SHP77 treated with DMSO at 0.1 percent for 48 hours (cell line): ENCODE data around the gene SIPA1L3.

ENCODE experiments used
- DNase-seq: peaks from one replicate; lab custom pipeline; 2025; lab: John Stamatoyannopoulos, UW

SIPA1L3 gene

DNA sequence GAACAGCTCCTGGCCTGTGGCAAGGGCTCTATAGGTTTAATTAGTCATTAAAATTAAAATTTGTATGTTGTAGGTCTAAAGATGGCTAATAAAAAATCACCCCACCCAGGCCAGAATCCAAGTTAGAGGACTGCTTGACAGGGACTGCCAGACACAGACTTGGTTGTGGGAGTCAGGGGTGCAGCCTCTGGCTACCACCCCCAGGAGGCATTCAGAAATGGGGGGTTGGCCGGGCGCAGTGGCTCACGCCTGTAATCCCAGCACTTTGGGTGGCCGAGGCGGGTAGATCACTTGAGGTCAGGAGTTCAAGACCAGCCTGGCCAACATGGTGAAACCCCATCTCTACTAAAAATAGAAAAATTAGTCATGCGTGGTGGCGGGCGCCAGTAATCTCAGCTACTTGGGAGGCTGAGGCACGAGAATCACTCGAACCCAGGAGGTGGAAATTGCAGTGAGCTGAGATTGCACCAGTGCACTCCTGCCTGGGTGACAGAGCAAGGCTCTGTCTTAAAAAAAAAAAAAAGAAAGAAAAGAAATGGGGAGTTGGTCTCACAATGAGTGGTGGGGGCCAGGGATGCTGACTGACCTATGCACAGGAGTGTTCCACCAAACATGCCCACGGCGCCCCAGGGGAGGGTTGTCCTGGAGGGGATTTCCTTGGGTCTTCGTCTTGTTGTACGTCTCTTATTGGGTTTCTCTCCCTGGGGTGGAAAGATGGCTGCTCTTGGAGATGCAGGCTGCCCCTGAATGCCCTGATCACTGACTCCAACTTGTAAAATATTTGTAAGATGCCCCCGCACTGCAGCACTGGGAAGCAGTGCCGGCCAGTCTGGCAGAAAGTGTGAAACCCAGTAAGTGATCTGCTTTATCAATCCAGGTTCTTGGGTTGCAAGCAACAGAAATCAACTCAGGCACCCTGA lies 68.8 kb downstream of the SIPA1L3 start:
- DNase-seq, result no peak

- no peak for DNase-seq
These were observed 70.4 kb downstream of the SIPA1L3 start for GRCh38 chr19:37977391-37977790.

DNA sequence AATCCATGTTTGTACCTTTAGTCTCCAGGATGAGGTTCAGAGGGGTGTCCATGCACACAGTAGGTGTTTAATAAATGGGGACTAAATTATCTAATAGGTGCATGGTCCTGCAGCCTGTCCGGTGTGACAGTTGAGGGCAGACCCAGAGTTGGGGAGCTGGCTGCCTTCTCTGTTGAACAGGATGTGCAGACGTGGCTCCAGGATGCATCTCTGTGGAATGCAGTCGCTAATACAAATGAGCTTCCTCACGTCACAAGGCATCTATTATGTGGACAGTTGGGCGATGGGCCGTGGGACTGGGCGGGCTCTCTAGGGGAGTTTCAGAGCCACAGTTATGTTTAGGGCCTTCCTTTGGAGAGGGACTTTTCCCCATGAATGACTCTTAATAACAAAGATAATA lies 71.0 kb downstream of the SIPA1L3 start:
- DNase-seq, result no peak

GRCh38 chr19:37979547-37980082 lies 72.6 kb downstream of the SIPA1L3 start:
- peak; percentile 25 for DNase-seq

GRCh38 chr19:37980419-37981170 lies 73.6 kb downstream of the SIPA1L3 start:
- no peak for DNase-seq

- DNase-seq, result no peak
These were observed 74.9 kb downstream of the SIPA1L3 start for GRCh38 chr19:37981785-37982475.

GRCh38 chr19:37982655-37983054 lies 75.6 kb downstream of the SIPA1L3 start:
- DNase-seq, result no peak

DNA sequence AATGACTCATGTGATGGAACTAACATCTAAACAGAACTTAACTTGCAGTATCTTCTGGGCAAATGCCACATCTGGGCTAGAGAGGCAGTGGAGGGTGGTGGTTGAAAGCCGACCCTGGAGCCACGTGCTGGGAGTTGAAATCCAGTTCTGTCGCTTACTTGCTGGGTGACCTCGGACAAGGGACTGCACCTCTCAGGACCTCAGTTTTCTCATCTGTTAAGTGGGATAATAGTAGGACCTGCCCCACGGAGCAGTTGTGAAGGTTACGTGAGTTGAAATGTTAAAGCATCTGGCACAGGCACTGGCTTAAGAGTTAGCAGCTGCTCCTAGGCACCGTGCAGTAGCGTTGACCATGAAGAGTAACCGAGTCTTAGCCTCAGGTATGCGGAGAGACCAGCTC lies 76.1 kb downstream of the SIPA1L3 start:
- no peak for DNase-seq

GRCh38 chr19:37983916-37984315 lies 76.9 kb downstream of the SIPA1L3 start:
- no peak for DNase-seq

GRCh38 chr19:37986048-37986750 lies 79.2 kb downstream of the SIPA1L3 start:
- DNase-seq, result no peak

DNA sequence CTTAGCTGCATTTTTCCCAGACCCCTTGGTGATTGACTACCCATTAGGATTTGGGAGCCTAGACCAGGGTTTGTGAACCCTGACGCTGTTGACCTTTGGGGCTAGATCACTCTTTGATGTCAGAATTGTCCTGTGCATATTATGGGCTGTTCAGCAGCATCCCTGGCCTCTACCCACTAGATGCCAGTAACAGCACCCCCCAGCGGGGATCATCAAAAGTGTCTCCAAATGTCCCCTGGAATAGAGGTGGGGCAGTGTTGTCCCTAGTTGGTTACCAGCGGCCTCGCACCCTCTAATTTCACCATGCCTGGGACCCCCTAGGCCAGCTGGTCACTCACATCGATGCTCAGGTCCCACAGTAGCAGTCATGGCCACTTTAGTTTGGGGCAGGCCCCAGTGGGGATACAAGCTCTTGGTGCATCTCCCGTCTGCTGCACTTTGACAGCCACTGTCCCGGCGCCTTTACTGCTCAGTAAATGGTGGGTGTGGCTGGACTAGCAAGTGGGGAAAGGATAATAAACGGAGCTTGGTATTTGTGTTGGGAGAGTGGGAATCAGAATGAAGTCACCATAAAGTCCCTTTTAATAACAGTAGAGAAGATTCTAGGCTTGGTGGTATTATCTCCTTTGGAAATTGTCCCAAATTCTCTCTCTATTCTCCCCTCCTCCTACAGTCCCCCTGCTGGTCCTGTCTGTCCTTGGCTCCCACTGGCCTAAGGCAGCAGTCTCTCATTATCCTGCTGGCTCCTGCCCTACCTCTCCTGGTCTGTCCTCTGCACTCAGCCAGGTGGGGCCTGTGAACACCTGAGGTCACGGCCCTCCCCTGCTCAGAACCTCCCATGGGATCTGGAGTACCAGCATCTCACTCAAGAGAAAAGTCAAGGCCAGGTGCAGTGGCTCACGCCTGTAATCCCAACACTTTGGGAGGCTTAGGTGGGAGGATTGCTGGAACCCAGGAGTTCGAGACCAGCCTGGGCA lies 80.6 kb downstream of the SIPA1L3 start:
- no peak for DNase-seq

- no peak for DNase-seq
These were observed 82.0 kb downstream of the SIPA1L3 start for GRCh38 chr19:37988758-37989635.

- no peak for DNase-seq
These were observed 82.8 kb downstream of the SIPA1L3 start for GRCh38 chr19:37989855-37990254.

DNA sequence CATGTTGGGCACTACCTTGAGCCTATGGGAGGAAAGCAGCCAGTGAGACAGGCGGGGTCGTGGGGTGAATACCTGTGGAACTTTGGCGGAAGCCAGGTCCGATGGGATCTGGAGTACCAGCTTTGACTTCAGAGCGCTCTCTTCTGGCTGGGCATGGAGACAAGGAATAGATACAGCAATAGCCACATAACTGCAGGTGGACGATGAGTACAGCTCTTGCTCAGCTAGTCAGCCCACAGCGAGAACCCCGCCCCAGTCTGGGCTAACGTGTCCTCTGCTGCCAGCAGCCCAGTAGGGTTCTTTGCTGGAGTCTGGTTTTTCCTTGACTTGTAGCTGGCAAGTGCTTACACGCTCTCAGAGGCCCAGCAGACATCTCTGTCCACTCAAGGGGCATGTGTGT lies 83.4 kb downstream of the SIPA1L3 start:
- no peak for DNase-seq

GRCh38 chr19:37991176-37991835 lies 84.3 kb downstream of the SIPA1L3 start:
- DNase-seq, result no peak

- no peak for DNase-seq
These were observed 84.8 kb downstream of the SIPA1L3 start for GRCh38 chr19:37991841-37992248.

GRCh38 chr19:37992761-37993160 lies 85.8 kb downstream of the SIPA1L3 start:
- no peak for DNase-seq

DNA sequence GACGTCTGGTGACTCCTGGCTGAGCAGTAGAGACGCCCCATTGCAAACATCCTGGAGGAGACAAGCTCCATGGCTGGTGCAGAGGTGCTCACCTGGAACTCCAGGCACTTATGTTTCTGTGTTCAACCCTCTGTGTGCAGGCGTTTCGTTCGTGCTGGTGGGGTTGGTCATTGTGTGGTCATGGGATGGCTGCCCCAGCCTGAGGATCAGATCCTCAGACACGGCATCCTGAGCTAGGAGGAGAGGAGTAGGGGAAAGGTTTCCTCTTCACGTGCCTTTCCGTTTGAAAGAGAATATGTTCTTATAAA lies 87.8 kb downstream of the SIPA1L3 start:
- DNase-seq, result no peak

DNA sequence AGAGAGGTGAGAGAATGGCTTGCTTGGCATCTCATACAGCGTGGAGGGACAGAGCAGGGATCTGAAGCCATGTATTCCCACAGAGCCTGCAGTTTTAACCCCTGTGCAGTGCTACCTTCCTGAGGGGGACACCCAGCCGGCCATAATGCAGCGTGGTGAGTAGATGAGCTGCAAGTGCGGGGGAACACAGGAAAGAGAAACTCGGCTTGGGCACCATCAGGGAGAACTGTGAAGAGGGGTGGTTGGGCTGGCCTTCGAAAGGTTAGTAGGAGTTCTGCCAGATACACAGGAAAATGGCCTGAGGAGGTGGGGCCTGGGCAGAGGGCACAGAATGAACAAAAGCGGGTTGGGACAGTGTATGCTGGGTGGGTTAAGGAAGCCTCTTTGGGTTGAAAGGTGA lies 88.3 kb downstream of the SIPA1L3 start:
- no peak for DNase-seq
